H1 (cell line): ENCODE results near the gene ARF6. TPM values are rescaled to one million over a fixed set of nuclear protein-coding genes. Genes with fewer than 3 reads are reported as not detected.

Experiments used
- CREB1 ChIP-seq: IDR thresholded peaks from 2 replicates; pipeline ENCODE4 v1.6.1; 2012; ENCODE audit warnings: inconsistent platforms
- FOSL1 ChIP-seq: IDR thresholded peaks from 2 replicates; pipeline ENCODE4 v1.6.1; 2011; ENCODE audit warnings: mild to moderate bottlenecking, low read depth, low read length, moderate library complexity; ENCODE audit not compliant: insufficient read depth
- JUND ChIP-seq: IDR thresholded peaks from 2 replicates; pipeline ENCODE4 v1.6.1; 2011; ENCODE audit warnings: mild to moderate bottlenecking, improper control_type of control experiment, low read length
- RAD21 ChIP-seq, 2 experiments: IDR thresholded peaks in 1 of 2; conservative IDR thresholded peaks in 1 of 2; 2 replicates each; pipeline ENCODE4 v1.6.1; 2011; ENCODE audit warnings: low read depth in 2 of 2, low read length in 2 of 2, improper control_type of control experiment in 1 of 2, inconsistent platforms in 1 of 2, mild to moderate bottlenecking in 1 of 2, moderate library complexity in 1 of 2
- SUZ12 ChIP-seq: fragments of 200-600 bp; sonication (generic); IDR thresholded peaks from 2 replicates; pipeline ENCODE4 v1.6.1; 2012; ENCODE audit warnings: mild to moderate bottlenecking, inconsistent platforms, low read length, moderate library complexity, mixed read lengths
- TAF1 ChIP-seq: IDR thresholded peaks from 2 replicates; pipeline ENCODE4 v1.6.1; 2011; ENCODE audit warnings: mild to moderate bottlenecking, low read depth, low read length
- TEAD4 ChIP-seq: IDR thresholded peaks from 2 replicates; pipeline ENCODE4 v1.6.1; 2012; ENCODE audit warnings: low read depth, low read length, inconsistent platforms, mixed read lengths
- polyA plus RNA-seq, 7 experiments: library from polyadenylated mRNA; depleted of rRNA in 3 of 7; stranded (reverse) in 5 of 7; unstranded in 2 of 7; fragments of >200 nt in 5 of 7; fragments of 200-250 nt in 2 of 7; gene quantifications; 1 replicate in 5 of 7; 2 replicates in 1 of 7; 4 replicates in 1 of 7; pipeline versions ENCODE4 v1.2.1 to v1.2.3, GENCODE V29; 2011 to 2013; ENCODE audit warnings: missing spikeins in 2 of 7, mixed read lengths in 2 of 7
- total RNA-seq: library from RNA; stranded (reverse); fragmentation: NEBNext Ultra II Directional; extraction: Animal tissue kit (Norgen Biotek cat#: 25700); gene quantifications from 2 replicates; pipeline ENCODE4 v1.2.1, GENCODE V29; 2021
- TF ChIP-seq, protein P1 (sequence below): fragments of 300-600 bp; sonication (generic); IDR thresholded peaks from 2 replicates; pipeline ENCODE4 v1.7.1; 2012; ENCODE audit warnings: low read length, moderate library complexity, mild to moderate bottlenecking, inconsistent platforms; ENCODE audit not compliant: insufficient replicate concordance

The ARF6 gene
- total and polyA plus RNA-seq, 2 of the 8 experiments (the other 6 are each of a cell fraction or from before 2014, with no cell fraction given) = 17.2 to 56.7 TPM

DNA sequence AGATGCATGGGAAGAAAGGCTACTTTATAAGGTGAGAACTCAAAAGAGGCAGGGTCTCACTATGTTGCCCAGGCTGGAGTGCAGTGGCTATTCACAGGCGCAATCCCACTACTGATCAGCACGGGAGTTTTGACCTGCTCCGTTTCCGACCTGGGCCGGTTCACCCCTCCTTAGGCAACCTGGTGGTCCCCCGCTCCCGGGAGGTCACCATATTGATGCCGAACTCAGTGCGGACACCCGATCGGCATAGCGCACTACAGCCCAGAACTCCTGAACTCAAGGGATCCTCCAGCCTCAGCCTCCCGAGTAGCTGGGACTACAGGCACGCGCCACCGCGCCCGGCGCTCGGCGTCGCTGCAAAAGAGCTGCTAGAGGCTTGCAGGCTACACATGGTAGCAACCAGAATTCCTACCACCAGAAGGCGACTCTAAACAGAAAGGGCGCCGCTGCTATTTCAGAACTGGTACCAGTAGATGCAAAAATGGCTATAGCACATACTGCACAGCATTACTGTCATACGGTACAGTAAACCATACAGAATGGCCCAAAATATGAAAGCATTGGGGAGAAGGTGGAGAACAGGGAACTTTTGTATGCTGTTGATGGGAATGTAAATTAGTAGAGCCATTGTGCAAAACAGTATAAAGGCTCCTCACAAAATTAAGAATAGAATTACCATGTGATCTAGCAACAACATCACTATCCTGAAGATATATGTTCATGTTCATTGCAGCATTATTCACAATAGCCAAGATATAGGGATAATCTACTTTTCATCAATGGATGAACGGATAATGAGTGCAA, 39.1 kb upstream of the ARF6 start (continued):
- TF ChIP-seq RAD21 (IDR thresholded peaks at IDR 0.05 in 1 of 2, conservative IDR thresholded peaks at IDR 0.05 in 1 of 2; ENCODE audit: low read depth in 2 of 2, low read length in 2 of 2) = peak; percentile 40 to 56
- TF ChIP-seq, protein P1, sequence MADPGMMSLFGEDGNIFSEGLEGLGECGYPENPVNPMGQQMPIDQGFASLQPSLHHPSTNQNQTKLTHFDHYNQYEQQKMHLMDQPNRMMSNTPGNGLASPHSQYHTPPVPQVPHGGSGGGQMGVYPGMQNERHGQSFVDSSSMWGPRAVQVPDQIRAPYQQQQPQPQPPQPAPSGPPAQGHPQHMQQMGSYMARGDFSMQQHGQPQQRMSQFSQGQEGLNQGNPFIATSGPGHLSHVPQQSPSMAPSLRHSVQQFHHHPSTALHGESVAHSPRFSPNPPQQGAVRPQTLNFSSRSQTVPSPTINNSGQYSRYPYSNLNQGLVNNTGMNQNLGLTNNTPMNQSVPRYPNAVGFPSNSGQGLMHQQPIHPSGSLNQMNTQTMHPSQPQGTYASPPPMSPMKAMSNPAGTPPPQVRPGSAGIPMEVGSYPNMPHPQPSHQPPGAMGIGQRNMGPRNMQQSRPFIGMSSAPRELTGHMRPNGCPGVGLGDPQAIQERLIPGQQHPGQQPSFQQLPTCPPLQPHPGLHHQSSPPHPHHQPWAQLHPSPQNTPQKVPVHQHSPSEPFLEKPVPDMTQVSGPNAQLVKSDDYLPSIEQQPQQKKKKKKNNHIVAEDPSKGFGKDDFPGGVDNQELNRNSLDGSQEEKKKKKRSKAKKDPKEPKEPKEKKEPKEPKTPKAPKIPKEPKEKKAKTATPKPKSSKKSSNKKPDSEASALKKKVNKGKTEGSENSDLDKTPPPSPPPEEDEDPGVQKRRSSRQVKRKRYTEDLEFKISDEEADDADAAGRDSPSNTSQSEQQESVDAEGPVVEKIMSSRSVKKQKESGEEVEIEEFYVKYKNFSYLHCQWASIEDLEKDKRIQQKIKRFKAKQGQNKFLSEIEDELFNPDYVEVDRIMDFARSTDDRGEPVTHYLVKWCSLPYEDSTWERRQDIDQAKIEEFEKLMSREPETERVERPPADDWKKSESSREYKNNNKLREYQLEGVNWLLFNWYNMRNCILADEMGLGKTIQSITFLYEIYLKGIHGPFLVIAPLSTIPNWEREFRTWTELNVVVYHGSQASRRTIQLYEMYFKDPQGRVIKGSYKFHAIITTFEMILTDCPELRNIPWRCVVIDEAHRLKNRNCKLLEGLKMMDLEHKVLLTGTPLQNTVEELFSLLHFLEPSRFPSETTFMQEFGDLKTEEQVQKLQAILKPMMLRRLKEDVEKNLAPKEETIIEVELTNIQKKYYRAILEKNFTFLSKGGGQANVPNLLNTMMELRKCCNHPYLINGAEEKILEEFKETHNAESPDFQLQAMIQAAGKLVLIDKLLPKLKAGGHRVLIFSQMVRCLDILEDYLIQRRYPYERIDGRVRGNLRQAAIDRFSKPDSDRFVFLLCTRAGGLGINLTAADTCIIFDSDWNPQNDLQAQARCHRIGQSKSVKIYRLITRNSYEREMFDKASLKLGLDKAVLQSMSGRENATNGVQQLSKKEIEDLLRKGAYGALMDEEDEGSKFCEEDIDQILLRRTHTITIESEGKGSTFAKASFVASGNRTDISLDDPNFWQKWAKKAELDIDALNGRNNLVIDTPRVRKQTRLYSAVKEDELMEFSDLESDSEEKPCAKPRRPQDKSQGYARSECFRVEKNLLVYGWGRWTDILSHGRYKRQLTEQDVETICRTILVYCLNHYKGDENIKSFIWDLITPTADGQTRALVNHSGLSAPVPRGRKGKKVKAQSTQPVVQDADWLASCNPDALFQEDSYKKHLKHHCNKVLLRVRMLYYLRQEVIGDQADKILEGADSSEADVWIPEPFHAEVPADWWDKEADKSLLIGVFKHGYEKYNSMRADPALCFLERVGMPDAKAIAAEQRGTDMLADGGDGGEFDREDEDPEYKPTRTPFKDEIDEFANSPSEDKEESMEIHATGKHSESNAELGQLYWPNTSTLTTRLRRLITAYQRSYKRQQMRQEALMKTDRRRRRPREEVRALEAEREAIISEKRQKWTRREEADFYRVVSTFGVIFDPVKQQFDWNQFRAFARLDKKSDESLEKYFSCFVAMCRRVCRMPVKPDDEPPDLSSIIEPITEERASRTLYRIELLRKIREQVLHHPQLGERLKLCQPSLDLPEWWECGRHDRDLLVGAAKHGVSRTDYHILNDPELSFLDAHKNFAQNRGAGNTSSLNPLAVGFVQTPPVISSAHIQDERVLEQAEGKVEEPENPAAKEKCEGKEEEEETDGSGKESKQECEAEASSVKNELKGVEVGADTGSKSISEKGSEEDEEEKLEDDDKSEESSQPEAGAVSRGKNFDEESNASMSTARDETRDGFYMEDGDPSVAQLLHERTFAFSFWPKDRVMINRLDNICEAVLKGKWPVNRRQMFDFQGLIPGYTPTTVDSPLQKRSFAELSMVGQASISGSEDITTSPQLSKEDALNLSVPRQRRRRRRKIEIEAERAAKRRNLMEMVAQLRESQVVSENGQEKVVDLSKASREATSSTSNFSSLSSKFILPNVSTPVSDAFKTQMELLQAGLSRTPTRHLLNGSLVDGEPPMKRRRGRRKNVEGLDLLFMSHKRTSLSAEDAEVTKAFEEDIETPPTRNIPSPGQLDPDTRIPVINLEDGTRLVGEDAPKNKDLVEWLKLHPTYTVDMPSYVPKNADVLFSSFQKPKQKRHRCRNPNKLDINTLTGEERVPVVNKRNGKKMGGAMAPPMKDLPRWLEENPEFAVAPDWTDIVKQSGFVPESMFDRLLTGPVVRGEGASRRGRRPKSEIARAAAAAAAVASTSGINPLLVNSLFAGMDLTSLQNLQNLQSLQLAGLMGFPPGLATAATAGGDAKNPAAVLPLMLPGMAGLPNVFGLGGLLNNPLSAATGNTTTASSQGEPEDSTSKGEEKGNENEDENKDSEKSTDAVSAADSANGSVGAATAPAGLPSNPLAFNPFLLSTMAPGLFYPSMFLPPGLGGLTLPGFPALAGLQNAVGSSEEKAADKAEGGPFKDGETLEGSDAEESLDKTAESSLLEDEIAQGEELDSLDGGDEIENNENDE = no peak
- peak; percentile 100 for TF ChIP-seq TEAD4
- 0 out of 2 replicates have a peak, but pooled peaks have one; percentile 25 for TF ChIP-seq TAF1
- TF ChIP-seq JUND = 0 out of 2 replicates have a peak, but pooled peaks have one; percentile 29
- no peak for TF ChIP-seq FOSL1
- TF ChIP-seq SUZ12 = no peak
- TF ChIP-seq CREB1 = peak; percentile 48; the same call in 1 of the 2 replicates
